ENCODE data around the gene AKR7A3.
"Not testable (repeated sequence)": the region's sequence is repeated elsewhere in the genome, so short reads cannot be mapped to it uniquely, and the experiment has no call there.

The AKR7A3 gene

GRCh38 chr1:19294638-19295037 is 6.1 kb upstream of the AKR7A3 start:
- FAIRE-seq (no peak), DNase-seq (ENCODE audit: insufficient read length, low spot score) (no peak)

- DNase-seq (ENCODE audit: insufficient read length, low spot score), result no peak
- no peak for FAIRE-seq
These were observed 674 bp upstream of the AKR7A3 start for GRCh38 chr1:19289244-19289643.

- FAIRE-seq, result no peak
- no peak for DNase-seq (ENCODE audit: insufficient read length, low spot score)
These were observed 959 bp downstream of the AKR7A3 start for GRCh38 chr1:19287436-19288185.

- FAIRE-seq; DNase-seq (ENCODE audit: insufficient read length, low spot score): not testable (repeated sequence)
These were observed 2.8 kb downstream of the AKR7A3 start for GRCh38 chr1:19285807-19286206.

GRCh38 chr1:19285366-19285765 is 3.2 kb downstream of the AKR7A3 start:
- DNase-seq (ENCODE audit: insufficient read length, low spot score); FAIRE-seq: not testable (repeated sequence)

- FAIRE-seq, result no peak
- no peak for DNase-seq (ENCODE audit: insufficient read length, low spot score)
These were observed 3.7 kb downstream of the AKR7A3 start for GRCh38 chr1:19284881-19285280.

- no peak for FAIRE-seq
- DNase-seq (ENCODE audit: insufficient read length, low spot score), result no peak
These were observed 4.7 kb downstream of the AKR7A3 start for GRCh38 chr1:19283891-19284290.

GRCh38 chr1:19274636-19275035 is 13.9 kb downstream of the AKR7A3 start:
- no peak for FAIRE-seq

GRCh38 chr1:19273844-19274531 is 14.6 kb downstream of the AKR7A3 start:
- not testable (repeated sequence) for FAIRE-seq; DNase-seq (ENCODE audit: insufficient read length, low spot score)

More at GRCh38 chr1:19274636-19275035, 13.9 kb downstream of the AKR7A3 start:
- no peak for DNase-seq (ENCODE audit: insufficient read length, low spot score)

- FAIRE-seq (no peak), DNase-seq (ENCODE audit: insufficient read length, low spot score) (no peak)
These were observed 15.3 kb downstream of the AKR7A3 start for GRCh38 chr1:19273106-19273843.

GRCh38 chr1:19272064-19272463 is 16.5 kb downstream of the AKR7A3 start:
- DNase-seq (ENCODE audit: insufficient read length, low spot score) (no peak), FAIRE-seq (no peak)

- not testable (repeated sequence) for DNase-seq (ENCODE audit: insufficient read length, low spot score); FAIRE-seq
These were observed 18.2 kb downstream of the AKR7A3 start for GRCh38 chr1:19270343-19270730.

- not testable (repeated sequence) for DNase-seq (ENCODE audit: insufficient read length, low spot score); FAIRE-seq
These were observed 18.9 kb downstream of the AKR7A3 start for GRCh38 chr1:19269427-19270342.

GRCh38 chr1:19268445-19268844 is 20.1 kb downstream of the AKR7A3 start:
- no peak for FAIRE-seq
- no peak for DNase-seq (ENCODE audit: insufficient read length, low spot score)

GRCh38 chr1:19262744-19263143 is 25.8 kb downstream of the AKR7A3 start:
- no peak for DNase-seq (ENCODE audit: insufficient read length, low spot score)
- FAIRE-seq, result no peak

- FAIRE-seq, result no peak
These were observed 26.5 kb downstream of the AKR7A3 start for GRCh38 chr1:19262047-19262446.

GRCh38 chr1:19260211-19261138 is 28.1 kb downstream of the AKR7A3 start:
- no peak for DNase-seq (ENCODE audit: insufficient read length, low spot score)
- FAIRE-seq, result no peak

More at GRCh38 chr1:19262047-19262446, 26.5 kb downstream of the AKR7A3 start:
- DNase-seq (ENCODE audit: insufficient read length, low spot score), result no peak

- FAIRE-seq, result no peak
- DNase-seq (ENCODE audit: insufficient read length, low spot score), result no peak
These were observed 30.2 kb downstream of the AKR7A3 start for GRCh38 chr1:19258353-19258752.
